Colon (tissue), 2 donors: ENCODE measurements around the gene ZNF496.
"Not testable (repeated sequence)": the region's sequence is repeated elsewhere in the genome, so short reads cannot be mapped to it uniquely, and the experiment has no call there.

Source experiments
- FAIRE-seq: peaks from 2 replicates; lab custom pipeline; 2012; peaks lifted over from hg19 to GRCh38; lab: Jason Lieb, UNC
- donor health status: control.
- donor health status: control.

Gene ZNF496

GRCh38 chr1:247291833-247292561 is 39.7 kb downstream of the ZNF496 start:
- FAIRE-seq: no peak

GRCh38 chr1:247291161-247291560 is 40.5 kb downstream of the ZNF496 start:
- no peak for FAIRE-seq

GRCh38 chr1:247290576-247290975 is 41.1 kb downstream of the ZNF496 start:
- no peak for FAIRE-seq

- FAIRE-seq: not testable (repeated sequence)
Observed at GRCh38 chr1:247289274-247289892, 42.3 kb downstream of the ZNF496 start.

GRCh38 chr1:247288341-247288740 is 43.3 kb downstream of the ZNF496 start:
- FAIRE-seq: no peak

GRCh38 chr1:247287460-247287859 is 44.2 kb downstream of the ZNF496 start:
- no peak for FAIRE-seq

- FAIRE-seq: no peak
Observed at GRCh38 chr1:247286134-247286670, 45.5 kb downstream of the ZNF496 start.

- FAIRE-seq: no peak
Observed at GRCh38 chr1:247281001-247281574, 50.6 kb downstream of the ZNF496 start.

- no peak for FAIRE-seq
Observed at GRCh38 chr1:247277191-247277590, 54.5 kb downstream of the ZNF496 start.

- no peak for FAIRE-seq
Observed at GRCh38 chr1:247274605-247275256, 56.9 kb downstream of the ZNF496 start.

- no peak for FAIRE-seq
Observed at GRCh38 chr1:247273013-247273412, 58.7 kb downstream of the ZNF496 start.

GRCh38 chr1:247270003-247270402 is 61.7 kb downstream of the ZNF496 start:
- no peak for FAIRE-seq

- no peak for FAIRE-seq
Observed at GRCh38 chr1:247269133-247269532, 62.5 kb downstream of the ZNF496 start.

GRCh38 chr1:247268390-247269045 is 63.1 kb downstream of the ZNF496 start:
- no peak for FAIRE-seq

- no peak for FAIRE-seq
Observed at GRCh38 chr1:247266053-247266452, 65.6 kb downstream of the ZNF496 start.

GRCh38 chr1:247255772-247256171 is 75.9 kb downstream of the ZNF496 start, which contains the start of gene VN1R5:
Gene VN1R5, plus strand, starts transcription at chr1:247256072.
- FAIRE-seq: not testable (repeated sequence)

GRCh38 chr1:247247568-247247967 is 84.1 kb downstream of the ZNF496 start:
- FAIRE-seq: no peak
